ENCODE measurements around the gene TTC8.
"Not testable (repeated sequence)": the region's sequence is repeated elsewhere in the genome, so short reads cannot be mapped to it uniquely, and the experiment has no call there.

Gene TTC8

DNA sequence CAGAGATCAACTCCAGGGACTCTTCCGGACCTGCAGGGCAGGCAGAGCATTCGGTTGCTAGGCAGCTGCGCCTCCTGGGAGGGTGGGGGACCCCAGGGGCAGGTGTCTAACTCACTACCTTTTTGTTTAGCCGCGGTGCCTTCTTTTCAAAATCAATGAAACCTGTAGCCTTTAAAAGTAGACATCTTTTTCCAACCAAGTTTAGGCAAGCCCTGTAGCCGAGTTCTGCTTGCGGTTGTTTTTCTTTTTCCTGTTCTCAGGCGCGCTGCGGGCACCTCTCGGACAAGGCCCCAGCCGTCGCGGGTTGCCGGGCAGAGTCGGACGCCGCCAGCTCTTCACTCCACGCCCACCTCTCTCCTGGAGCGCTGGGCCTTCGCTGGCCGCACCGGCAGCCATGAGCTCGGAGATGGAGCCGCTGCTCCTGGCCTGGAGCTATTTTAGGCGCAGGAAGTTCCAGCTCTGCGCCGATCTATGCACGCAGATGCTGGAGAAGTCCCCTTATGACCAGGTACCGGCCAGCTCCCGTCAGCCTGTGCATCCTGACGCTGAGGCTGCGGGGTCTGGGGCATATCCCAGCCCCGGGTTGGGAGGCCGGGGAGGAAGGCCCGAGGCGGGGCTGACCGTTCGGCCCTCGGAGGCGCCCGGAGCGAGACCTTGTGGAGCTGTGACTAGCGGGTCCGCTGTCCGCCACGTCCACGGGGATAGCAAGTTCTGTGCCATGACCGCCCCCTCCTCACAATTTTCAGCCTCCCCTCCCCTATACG lies at the start of gene TTC8:
TTC8 (plus strand) TSS at position 338 of the 764 bp plus-strand sequence; CDS start at position 395, 57 bp downstream.
- DNase-seq: peak; percentile 70

DNA sequence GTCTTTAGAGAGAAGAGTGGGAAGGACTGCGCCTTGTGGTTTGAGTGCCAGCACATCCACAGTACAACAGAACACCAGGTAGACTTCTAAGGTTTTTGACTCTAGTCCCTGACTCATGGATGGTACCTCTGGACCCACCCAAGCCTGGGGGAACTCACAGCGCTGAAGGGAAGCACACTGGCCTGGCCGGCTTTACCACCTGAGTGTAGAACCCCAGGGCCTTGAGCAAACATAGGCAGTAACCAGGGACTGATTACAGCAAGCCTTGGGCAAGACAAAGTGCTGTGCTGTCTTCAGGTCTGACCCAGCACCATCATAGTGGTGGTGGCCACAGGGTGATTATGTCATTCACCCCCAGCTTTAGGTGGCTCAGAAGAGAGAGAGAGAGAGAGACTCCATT lies 48.9 kb upstream of the TTC8 start:
- DNase-seq: no peak

DNA sequence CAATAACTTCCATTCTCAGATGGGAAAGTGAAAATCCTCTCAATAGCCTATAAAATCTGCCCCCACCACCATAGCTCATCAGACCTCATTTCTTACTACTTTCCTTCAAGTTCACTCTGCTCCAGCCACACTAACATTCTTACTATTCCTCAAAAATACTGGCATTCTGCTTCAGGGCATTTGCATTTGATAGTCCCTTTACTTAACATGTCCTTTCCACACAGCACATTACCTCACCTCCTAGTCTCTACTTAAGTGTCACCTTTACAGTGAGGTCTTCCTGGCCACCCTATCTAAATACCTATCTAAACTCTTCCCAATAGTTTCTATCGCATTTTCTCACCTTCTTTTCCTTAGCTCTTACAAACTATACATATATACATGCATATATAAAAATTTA lies 38.5 kb upstream of the TTC8 start:
- DNase-seq: no peak

DNA sequence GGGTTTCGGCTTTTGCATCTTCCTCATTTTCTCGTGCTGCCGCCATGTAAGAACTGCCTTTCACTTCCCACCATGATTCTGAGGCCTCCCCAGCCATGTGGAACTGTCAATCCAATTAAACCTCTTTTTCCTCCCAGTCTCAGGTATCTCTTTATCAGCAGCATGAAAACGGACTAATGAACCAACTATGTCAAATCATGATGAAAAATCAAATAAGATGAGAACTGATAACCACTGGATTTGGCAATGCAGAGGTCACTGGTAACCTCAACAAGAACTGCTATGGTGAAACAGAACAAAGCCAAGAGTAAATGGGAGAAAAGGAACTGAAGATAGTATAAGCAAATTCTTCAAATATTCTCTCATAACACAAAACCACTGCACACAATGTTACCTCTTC lies 37.7 kb upstream of the TTC8 start:
- no peak for DNase-seq

DNA sequence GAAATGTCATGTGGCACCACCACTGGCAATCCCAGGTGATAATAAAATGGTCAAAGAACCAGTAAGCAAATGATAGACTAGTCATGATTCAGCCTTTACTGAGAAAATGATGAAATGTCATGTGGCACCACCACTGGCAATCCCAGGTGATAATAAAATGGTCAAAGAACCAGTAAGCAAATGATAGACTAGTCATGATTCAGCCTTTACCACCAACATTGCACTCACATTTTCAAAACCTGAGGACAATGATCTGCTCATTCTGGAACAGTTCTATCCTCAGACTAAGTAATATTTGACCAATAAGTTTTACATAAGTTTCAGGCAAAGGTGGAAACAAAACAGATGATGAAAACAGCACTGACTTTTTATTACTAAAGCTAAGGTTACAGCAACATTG lies 34.9 kb upstream of the TTC8 start:
- not testable (repeated sequence) for DNase-seq

DNA sequence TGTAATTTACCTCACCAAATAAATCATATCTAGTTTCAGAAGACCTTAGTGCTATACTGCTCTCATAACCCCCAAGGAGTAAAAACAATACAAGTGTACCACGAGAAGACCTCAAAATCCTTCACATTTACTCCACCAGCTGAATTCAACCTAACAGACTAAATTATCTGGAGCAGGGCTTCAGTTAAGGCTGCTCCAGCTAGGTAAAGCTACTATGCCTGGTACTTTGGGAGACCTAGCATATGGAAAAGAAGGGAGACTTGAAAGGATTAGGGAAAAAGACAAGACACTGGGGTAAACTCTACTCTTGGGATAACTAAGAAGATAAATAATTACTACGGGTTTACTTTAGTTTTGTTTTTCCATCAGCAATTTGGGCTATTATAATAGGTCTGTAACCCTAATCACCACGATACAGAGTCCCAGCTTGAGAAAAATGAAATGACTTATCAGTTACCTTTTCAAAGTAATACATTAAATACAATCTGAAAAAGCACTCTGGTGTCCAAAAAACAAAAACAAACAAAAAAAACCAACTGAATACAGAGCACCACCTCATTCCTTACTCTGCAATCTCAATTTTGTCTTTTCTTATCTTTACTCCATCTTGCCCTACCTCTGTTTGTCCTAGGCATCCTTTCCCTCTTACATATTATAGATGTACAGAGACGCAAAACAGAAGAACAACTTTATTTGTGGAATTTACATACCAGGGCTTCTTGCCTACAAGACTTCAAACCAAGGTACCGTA lies 33.8 kb upstream of the TTC8 start:
- no peak for DNase-seq

DNA sequence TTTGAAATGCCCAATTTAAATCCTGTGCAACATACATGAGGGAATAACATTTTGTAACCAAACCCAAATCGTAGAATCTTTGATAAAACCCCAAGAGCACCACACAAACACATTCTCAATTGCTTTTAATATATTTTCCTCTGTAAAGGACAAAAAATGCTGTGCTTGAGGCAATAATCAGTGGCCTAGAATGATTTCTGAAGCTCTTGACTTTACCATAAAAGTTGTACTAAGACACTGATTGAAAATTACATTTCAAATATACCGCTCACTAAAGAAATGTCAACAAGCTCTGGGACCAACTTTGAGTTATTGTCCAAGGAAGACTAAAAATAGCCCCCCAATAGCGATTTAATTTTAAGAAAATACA lies 33.2 kb upstream of the TTC8 start:
- no peak for DNase-seq

DNA sequence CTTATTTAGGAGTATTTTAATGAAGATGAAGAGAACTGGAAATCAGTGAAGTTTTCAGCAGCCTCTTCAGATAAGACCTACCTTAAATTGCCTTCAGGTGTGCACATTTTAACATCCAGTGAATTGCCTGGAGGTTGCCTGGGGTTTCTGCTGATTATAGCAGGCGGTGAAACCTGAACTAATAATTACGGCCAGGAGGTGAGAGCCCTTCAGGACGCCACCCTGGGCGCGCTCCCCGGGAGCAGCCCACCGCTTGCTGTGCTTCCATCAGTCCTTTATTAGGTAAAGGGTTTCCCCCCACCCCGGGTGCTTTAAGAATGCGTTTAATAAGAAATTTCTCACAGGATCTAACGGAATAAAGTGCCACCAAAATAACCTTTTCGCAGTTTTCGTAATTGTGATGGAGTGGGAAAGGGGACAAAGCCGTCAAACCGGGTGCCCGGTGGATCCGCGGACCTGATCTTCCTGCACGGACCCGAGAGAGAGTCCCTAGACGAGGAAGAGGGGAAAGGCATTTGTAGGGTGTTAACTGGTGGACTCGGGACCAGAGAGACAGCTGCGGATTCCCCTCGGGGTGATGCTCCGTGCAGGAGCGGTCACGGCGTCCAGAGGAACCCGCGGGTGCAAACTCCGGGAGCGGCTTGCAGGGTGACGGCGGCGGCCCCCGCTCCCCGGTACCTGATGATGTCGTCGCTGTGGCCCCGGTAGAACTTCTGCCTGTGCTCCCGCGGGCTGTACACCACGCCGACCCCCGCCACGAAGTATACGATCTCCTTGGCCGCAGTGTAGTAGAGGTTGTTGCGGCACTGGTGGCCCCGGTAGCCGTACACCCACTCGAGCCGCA lies 32.6 kb upstream of the TTC8 start:
- DNase-seq: no peak

DNA sequence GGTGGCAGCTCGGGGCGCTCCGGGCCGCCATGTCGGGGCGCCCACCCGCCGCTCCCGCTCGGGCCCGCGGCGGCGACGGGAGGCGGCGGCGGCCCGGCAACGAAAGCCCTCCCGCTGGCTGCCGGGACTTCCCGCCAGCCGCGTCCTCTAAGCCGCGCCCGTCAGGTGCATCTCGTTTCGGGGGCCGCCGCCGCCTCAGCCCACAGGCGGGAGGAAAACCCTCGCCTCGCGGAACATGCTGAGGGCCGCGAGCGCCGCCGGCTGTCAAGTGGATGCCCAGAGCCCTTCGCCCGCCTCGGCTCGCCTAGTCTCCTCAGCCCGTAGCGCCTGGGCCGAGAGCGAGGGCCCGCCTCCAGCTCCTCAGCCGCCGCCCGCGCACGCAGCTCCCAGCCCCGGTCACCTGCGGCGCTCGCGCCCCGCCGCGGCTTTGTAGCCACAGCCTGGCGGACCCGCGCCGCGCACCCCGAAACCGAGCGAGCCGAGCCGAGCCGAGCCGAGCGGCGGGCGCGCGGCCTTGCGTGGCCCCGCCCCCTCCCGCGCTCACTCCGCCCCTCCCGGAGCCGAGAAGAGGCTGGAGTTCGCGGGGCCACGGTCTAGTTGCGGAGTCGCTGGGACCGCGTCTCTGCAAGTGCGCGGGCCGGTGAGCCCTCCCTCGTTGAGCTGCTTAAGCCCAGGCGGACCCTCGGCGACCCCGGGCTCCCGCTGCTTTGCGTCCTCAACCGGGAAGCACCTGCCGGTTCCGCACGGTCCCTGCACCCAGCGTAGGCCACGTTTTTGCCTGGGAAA lies 31.8 kb upstream of the TTC8 start, which contains the start of gene EML5:
EML5 (minus strand) TSS at position 481 of the 786 bp plus-strand sequence; CDS start at position 31, 450 bp downstream.
- no peak for DNase-seq

DNA sequence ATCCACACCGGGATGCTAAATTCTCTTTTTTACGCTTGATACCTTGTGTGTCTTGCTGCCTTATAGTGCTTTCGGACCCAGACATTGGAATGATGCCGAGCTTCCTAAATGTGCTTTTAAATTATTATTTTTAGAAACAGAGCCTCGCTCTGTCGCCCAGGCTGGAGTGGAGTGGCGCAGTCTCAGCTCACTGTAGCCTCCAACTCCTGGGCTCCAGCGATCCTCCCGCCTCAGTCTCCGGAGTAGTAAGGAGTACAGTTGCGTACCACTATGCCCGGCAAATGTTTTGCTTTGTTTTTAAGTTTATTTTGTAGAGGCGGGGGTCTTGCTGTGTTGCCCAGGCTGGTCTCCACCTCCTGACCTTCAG lies 31.2 kb upstream of the TTC8 start:
- DNase-seq: no peak

DNA sequence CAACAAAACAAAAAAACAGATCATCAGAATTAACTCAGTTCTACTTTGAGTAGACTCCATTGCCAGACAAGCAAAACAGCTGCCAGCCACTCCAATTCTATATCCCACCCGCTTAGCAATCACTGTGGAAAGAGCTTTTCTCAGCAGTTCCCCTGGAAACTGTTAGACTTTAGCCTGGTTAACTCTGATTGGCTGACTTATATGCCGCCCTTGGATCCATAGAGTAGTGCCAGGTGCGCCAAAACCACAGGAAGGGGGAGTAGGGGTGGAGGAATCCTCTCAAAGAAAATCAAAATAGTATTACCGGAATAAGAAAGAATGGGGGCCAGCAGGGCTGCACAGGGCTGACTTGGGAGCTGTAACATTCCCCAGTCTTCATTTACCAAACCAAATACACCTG lies 26.3 kb upstream of the TTC8 start:
- DNase-seq: no peak

DNA sequence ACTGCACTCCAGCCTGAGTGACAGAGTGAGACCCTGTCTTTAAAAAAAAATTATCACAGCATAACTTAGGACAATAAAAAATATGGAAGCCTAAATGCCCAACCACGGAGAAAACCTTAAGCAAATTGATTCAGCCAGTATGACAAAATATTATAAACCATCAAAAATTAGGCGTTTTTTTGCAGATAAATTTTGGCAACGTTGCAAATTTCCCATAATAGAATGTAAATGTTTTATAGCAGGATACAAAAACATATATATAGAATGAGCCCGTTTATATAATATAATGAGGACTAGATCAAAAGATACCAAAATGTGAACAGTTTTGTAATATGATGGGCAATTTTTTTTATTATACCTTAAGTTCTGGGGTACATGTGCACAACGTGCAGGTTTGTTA lies 24.9 kb upstream of the TTC8 start:
- DNase-seq: no peak

DNA sequence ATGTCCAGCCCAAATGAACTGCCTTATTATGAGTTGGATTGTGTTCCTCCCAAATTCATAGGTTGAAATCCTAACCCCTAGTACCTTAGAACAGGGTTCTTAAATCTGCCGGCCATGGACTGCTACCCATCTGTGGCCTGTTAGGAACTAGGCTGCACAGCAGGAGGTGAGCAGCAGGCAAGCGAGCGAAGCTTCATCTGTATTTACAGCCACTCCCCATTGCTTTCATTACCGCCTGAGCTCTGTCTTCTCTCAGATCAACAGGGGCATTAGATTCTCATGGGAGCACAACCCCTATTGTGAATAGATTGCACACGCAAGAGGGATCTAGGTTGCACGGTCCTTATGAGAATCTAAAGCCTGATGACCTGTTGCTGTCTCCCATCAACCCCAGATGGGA lies 21.9 kb upstream of the TTC8 start:
- DNase-seq: no peak

DNA sequence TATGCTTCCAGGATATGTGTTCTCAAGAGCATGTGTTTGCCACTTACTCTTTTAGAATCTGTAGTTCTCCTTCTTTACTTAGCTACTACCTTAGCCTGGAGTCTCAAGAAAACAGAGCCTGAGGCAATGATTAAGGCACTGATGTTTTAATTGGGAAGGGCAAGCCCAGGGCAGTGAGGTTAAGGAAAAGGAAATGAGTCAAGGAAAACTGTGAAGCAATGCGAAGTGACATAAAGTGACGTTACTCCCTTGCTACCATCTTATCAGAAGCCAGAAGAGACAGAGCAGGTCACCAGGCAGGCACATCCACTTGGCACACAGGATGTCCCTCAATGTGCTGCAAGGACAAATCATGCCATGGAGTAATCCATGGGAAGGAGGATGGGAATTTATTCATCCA lies 20.4 kb upstream of the TTC8 start:
- DNase-seq: no peak

DNA sequence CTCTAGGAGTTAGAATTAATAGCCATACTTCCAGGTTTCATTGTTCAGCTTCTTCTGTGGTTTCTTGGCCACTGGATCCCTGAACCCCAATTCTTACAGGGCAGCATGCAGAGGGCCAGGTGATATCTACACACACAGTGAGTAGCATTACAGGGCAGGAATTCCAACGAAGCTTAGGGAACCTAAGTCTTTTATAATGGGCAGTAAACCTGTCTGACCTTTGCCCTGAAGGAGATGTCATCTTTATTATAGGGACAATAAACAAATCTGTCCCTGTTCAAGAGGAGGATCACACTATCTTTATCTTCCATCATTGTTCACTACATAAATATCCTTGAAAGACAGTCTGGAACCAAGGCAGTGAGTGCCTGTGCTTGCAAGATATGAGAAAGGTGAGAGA lies 20.0 kb upstream of the TTC8 start:
- DNase-seq: no peak

DNA sequence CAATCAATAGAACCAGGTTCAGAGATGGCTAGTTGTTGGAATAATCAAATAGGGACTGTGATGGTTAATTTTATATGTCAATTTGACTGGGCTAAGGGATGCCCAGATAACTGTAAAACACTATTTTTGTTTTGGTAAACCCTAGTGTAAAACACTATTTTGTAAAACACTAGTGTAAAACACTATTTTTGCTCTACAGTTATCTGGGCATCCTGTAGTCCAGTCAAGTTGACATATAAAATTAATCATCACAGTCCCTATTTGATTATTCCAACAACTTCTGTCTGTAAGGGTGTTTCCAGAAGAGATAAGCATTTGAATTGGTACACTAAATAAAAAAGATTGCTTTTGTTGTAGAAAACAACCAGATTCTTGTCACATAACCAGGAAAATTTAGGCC lies 16.1 kb upstream of the TTC8 start:
- DNase-seq: no peak

DNA sequence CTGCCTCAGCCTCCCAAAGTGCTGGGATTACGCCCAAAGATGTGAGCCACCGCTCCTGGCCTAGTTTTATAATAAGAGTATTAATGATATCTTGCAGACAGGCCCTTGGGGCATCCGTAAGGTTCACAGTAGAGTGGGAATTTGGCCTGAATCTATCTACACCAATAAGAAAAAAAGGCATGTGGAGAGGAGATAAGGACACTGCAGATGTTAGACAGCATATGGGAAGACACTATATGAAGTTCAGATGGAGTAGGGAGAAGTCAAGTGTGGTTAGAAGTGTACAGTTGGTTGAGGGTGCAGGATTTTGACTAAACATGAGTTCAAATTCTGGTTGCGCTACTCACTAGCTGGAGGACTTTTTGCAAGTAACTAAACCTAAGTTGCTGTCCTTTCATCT lies 8.5 kb upstream of the TTC8 start:
- DNase-seq: no peak

DNA sequence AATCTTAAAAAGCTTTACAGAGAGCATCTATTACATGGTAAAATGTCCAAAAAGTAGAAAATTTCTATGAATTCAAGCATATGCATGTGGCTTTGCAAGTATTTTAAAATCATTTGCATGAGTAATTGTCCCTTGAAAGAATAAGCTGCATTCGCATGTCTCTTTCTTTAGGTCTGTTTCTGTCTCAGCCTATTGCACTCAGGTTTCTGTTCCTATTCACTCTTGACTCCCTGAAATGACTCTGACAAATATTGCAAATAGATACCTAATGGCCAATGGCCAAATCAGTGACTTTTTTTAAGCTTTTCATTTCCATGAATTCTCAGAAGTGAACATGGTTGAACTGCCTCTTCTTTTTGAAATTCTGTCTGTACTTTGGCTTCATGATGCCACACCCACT lies 6.4 kb upstream of the TTC8 start:
- no peak for DNase-seq

DNA sequence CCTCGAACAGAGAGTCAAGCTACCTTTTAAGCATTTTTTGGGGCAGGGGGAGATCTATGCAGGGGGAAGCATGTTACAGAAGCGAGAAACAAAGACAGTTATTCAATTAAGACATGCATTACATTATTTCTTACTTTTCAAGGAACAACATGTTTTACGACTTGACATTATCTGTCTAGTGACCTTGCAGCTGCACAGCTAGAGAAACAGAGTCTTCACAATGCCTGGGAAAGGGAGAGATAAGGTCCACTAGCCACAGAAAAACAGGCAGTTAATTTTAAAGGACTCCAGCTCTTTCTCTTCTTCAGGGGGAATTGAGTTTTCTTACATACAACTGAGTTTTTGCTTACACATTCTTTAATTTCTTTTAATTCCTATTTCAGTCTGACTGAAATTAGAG lies 4.8 kb upstream of the TTC8 start:
- DNase-seq: not testable (repeated sequence)

DNA sequence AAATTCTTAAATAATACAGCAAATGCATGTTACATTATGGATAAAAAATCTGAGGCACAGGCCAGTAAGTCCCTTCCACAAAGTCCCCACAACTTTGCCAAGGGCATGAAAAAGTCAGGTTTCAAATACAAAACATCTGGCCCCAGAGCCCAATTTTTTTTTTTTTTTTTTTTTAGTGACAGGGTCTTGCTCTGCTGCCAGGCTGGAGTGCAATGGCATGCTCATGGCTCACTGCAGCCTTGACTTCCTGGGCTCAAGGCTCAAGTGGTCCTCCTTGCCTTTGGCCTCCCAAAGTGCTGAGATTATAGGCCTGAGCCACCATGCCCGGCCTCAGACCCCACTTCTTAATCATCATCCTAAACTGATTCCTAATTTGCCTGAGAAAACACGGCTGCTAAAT lies 3.1 kb upstream of the TTC8 start:
- DNase-seq: no peak

DNA sequence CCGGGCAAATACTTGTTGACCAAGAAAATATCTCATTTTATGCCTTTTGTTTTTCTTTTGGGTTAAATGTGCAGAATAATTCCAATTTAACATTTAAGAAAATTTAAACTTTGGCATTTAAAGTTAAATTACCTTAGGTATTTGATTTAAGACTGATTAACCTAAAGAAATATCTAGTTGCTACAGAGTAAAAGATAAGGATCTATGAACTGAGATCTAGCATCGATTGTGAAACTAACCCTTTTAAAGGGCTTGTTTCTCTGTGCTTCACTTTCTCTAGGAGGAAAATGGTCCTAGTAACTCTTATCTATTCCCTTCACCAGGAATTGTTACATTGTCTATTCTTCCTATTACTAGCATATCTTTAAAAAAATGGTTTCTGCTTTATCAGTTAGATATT lies 2.6 kb upstream of the TTC8 start:
- DNase-seq: no peak

DNA sequence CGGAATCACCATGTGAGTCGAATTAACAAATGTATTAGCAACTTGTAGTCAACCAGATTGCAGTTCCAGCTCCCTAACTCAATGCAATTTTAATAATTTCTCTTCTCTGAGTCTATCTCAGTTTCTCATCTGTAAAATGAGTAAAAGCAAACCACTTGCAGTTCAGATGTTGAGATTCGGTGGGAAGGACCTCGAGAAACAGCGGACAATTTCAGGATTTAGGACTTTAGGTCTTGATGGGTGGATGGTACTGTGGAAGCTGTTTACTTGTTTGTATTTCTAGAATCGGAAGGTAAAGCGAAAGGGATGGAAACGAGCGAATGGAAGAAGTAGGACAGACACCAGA lies 510 bp upstream of the TTC8 start:
- no peak for DNase-seq

DNA sequence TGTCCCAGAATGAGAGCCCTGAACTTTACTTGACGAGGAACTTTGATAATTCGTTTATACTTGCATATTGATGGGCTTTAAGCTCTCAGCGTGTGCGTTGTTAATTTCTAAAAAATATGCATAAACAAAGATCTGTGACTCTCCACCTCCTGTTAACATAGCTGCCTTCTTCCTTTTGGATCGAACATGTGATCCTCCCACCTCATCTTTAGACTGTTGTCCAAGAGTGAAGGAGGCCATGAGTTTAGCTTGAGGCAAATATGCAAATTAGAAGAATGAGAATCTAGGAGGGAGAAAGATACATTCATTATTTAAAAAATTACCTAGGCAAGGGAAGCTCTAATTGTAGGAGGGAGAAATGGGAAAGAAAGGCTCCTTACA lies 617 bp downstream of the TTC8 start:
- no peak for DNase-seq
